CD4-positive, alpha-beta T cell treated with Interleukin-10 for 1 hour (primary cell): Measurements from ENCODE around the gene RRP9.
"Not testable (repeated sequence)": the region's sequence is repeated elsewhere in the genome, so short reads cannot be mapped to it uniquely, and the experiment has no call there.

Source experiments
- DNase-seq: peaks from one replicate; pipeline ENCODE4 v3.0.0-alpha.2; 2020

RRP9 gene

DNA sequence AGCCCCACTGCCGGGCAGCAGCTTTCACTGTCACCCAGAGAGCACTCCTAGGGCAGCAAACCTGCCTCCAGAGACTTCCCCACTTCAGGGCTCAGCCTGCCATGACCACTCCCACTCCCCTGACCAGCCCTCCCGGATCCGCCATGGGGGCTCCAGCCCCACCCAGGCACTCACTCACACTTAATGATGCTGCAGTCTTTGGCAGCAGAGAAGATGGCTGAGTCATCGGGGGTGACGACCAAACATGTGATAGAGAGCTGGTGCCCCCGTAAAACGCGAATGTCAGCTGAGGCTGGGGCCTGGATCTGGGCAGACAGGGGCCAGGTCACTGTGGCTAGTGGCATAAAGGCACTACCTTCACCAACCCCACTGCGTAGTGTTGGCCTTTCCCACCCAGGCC lies 4.7 kb downstream of the RRP9 start:
- no peak for DNase-seq

- DNase-seq = no peak
These were observed 5.6 kb downstream of the RRP9 start for GRCh38 chr3:51935886-51936755.

GRCh38 chr3:51934991-51935885 lies 6.5 kb downstream of the RRP9 start:
- no peak for DNase-seq

DNA sequence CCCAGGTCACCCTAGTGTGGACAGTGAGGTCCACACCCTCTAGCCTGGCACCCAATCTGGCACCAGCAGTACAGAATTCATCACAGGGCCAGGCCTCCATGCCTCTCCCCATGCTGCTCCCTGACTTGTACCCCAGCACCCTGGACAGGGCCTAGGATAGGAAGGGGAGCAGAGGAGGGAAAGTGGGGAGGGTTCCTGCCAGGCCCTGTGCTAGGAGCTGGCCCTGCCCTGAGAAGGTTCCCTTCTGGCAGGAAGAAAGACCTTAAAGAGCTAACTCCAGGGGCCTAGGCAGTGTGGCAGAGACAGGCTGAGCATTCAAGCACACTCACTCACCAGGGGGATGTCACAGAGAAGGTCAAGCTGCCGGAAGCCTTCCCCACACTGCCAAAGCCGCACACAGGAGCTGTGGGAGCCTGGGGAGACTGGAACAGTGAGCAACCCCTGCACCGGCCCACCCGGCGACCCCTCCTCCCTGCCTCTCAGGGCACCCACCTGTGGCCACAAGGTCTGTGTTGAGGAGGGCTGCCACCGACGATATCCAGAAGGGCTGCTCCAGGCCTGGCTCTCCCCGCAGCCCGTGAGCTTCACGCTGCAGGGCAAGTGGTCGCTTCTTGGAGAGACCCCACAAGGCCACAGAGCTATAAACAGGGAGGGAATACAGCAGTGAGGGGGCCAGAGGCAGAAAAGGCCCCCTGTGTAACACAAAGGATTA lies 7.4 kb downstream of the RRP9 start:
- no peak for DNase-seq

- no peak for DNase-seq
These were observed 8.1 kb downstream of the RRP9 start for GRCh38 chr3:51933471-51934138.

GRCh38 chr3:51932471-51933370 lies 9.0 kb downstream of the RRP9 start:
- no peak for DNase-seq

GRCh38 chr3:51931756-51932155 lies 9.9 kb downstream of the RRP9 start:
- no peak for DNase-seq

DNA sequence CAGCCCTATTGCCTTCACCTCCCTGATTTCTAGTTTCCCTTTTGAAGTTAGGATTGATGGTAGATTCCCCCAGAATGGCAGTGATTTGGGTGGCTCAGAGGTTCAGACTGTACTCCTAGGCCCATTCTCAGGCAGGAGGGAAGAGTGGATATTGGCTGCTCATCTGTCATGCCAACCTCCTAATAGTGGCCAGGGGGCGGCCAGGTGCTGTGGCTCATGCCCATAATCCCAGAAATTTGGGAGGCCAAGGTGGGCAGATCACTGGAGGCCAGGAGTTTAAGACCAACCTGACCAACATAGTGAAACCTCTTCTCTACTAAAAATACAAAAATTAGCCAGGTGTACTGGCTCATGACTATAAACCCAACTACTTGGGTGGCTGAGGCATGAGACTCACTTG lies 11.3 kb downstream of the RRP9 start:
- no peak for DNase-seq

DNA sequence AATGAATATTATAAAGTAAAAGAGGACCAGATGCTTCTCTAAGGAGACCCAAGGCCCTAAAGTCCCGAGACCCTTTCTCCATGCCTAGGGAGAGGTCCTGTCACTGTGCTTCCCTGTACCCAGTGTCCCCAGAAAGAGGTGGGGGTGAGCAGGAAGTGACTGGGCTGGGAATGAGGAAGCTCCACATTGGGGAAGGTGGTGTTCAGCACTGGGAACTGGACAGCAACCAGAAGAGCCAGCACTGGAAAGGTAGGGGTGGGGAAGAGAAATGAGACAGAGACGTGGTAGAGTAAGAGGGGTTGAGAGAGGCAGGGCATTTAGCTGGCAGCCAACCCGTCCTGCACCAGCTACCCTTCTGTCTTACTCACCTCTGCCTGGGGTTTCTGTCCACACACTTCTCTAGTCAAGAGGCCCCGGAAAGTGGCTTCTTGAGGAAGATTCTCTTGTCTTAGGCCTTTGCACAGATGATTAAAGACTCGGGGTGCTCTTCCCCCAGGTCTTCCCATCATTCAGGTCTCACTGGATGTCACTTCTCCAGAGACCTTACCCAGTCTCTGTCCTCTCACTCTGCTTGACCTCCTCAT lies 12.2 kb downstream of the RRP9 start:
- no peak for DNase-seq

GRCh38 chr3:51928981-51929380 lies 12.7 kb downstream of the RRP9 start:
- not testable (repeated sequence) for DNase-seq

GRCh38 chr3:51928438-51928837 lies 13.3 kb downstream of the RRP9 start:
- no peak for DNase-seq

DNA sequence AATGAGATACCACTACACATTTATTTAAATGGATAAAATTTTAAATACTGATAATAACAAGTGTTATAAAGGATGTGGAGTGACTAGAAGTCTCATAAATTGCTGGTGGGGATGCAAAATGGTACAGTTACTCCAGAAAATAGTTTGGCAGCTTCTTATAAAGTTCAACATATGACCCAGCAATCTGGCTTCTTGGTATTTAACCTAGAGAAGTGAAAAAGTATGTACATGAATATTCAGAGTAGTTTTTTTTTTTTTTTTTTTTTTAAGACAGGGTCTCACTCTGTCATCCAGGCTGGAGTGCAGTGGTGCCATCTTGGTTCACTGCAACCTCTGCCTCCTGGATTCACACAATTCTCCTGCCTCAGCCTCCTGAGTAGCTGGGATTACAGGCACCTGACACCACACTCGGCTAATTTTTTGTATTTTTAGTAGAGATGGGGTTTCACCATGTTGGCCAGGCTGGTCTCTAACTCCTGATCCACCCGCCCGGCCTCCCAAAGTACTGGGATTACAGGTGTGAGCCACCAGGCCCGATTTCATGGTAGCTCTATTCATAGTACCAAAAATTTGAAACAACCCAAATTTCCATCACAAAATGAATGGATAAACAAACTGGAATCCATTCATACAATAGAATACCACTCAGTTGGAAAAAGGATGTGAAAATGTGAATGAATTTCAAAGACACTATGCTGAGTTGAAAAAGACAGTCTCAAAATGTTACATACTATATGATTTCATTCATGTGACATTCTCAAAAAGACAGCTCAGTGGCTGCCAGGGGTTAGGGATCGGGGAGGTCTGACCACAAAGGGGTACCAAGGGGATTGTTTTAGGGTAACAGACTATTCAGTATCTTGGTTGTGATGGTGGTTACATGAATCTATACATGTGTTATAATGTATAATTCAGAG lies 14.4 kb downstream of the RRP9 start:
- no peak for DNase-seq

- no peak for DNase-seq
These were observed 20.6 kb downstream of the RRP9 start for GRCh38 chr3:51921081-51921578.

DNA sequence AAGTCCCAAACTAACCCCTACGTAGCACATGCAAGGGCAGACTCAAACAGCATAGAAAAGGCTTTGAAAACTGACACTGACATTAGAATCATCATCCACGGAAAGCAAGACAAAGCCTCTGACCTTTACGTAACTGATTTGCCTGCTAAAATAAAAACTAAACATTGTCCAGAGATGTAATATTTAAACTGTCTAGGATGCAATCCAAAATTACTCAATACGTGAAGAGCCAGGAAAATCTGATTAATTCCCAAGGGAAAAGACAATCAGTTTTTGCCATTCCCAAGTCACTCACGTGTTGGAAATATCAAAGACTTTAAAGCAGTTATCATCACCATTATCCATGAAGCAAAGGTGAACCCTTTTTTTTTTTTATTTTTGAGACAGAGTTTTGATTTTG lies 25.3 kb downstream of the RRP9 start:
- DNase-seq = no peak

DNA sequence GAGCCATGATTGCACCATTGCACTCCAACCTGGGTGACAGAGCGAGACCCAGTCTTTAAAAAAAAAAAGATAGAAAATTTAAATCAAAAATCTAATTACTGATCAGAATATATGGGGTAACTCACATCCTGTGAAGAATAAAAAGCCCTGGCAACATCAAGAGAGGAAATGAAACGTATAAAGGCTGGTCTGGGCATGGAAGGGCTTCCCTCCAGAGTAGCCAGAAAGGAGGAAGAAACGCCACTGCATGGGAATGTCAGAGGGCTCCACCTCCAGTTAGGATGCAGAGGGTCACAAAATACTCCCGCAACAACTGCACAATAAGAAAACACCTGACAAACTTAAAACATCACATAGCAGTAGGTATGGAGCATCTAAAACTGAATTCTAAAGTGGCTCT lies 33.7 kb downstream of the RRP9 start:
- no peak for DNase-seq

GRCh38 chr3:51904034-51904823 lies 37.5 kb downstream of the RRP9 start:
- no peak for DNase-seq

DNA sequence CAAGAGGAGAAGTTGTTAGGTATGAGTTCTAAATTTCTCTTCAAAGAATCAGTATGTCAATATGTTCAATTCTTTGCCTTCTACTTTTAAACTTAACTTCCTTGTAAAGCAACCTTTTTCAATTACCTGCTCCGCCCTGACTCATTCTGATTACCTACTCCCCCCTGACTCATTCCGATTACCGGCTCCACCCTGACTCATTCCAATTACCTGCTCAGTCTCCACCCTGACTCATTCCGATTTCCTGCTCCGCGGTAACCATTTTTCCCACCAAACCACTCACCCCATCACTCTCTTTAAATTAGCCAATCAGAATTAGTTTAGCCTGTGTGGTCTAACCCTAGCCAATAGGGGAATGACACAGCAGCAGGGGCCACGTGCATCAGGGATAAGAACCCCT lies 39.3 kb downstream of the RRP9 start:
- not testable (repeated sequence) for DNase-seq

DNA sequence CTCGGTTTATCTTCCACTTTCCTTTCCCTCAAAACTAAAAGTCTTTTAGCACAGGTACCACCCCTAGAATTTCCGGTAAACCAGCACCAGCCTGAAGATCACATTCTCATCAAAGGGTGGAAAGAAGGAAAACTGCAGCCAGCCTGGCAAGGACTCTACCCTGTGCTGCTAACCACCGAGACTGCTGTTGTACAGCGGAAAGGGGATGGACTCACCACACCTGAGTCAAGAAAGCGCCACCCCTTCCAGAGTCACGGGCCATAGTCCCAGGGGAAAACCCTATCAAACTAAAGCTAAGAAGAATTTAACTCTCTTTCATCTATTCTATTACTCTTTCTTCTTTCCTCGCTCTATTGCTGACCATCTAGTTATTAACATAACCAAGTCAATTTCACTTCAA lies 41.7 kb downstream of the RRP9 start:
- DNase-seq = not testable (repeated sequence)

GRCh38 chr3:51897391-51897790 lies 44.3 kb downstream of the RRP9 start:
- DNase-seq = no peak
